ENCODE results near the gene TAS1R2.

DNA sequence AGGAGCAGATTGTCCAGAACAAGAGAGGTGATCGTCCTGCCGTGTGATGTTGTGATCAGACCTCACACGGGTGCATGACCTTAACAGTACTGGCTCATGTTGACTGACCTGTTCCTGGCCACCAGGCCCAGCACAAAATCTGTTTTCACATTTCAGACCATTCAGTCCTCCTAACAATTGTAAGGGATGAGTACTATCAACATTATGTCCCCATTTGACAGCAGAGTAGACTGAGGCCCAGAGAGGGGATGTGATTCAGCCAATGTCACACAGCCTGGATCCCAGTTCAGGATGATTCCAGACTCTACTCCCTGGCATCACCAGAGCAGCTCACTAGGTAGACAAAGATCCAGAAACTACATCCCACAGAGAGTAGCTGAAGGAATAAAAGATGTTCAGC is 7.4 kb upstream of the TAS1R2 start:
- TF ChIP-seq MAX (IDR thresholded peaks at IDR 0.05), result no peak
- TF ChIP-seq, protein P1, sequence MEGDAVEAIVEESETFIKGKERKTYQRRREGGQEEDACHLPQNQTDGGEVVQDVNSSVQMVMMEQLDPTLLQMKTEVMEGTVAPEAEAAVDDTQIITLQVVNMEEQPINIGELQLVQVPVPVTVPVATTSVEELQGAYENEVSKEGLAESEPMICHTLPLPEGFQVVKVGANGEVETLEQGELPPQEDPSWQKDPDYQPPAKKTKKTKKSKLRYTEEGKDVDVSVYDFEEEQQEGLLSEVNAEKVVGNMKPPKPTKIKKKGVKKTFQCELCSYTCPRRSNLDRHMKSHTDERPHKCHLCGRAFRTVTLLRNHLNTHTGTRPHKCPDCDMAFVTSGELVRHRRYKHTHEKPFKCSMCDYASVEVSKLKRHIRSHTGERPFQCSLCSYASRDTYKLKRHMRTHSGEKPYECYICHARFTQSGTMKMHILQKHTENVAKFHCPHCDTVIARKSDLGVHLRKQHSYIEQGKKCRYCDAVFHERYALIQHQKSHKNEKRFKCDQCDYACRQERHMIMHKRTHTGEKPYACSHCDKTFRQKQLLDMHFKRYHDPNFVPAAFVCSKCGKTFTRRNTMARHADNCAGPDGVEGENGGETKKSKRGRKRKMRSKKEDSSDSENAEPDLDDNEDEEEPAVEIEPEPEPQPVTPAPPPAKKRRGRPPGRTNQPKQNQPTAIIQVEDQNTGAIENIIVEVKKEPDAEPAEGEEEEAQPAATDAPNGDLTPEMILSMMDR (IDR thresholded peaks at IDR 0.05), result no peak
- TF ChIP-seq SMC3 (IDR thresholded peaks at IDR 0.05), result no peak
- TF ChIP-seq HES2 (IDR thresholded peaks at IDR 0.05), result no peak
- TF ChIP-seq KDM1A (IDR thresholded peaks at IDR 0.05; ENCODE audit: low read depth), result no peak
- no peak for TF ChIP-seq POLR2AphosphoS2 (conservative IDR thresholded peaks at IDR 0.05; ENCODE audit: low read length)
- TF ChIP-seq ESRRA (IDR thresholded peaks at IDR 0.05; ENCODE audit: borderline replicate concordance, low read length), result no peak
- TF ChIP-seq, protein P2, sequence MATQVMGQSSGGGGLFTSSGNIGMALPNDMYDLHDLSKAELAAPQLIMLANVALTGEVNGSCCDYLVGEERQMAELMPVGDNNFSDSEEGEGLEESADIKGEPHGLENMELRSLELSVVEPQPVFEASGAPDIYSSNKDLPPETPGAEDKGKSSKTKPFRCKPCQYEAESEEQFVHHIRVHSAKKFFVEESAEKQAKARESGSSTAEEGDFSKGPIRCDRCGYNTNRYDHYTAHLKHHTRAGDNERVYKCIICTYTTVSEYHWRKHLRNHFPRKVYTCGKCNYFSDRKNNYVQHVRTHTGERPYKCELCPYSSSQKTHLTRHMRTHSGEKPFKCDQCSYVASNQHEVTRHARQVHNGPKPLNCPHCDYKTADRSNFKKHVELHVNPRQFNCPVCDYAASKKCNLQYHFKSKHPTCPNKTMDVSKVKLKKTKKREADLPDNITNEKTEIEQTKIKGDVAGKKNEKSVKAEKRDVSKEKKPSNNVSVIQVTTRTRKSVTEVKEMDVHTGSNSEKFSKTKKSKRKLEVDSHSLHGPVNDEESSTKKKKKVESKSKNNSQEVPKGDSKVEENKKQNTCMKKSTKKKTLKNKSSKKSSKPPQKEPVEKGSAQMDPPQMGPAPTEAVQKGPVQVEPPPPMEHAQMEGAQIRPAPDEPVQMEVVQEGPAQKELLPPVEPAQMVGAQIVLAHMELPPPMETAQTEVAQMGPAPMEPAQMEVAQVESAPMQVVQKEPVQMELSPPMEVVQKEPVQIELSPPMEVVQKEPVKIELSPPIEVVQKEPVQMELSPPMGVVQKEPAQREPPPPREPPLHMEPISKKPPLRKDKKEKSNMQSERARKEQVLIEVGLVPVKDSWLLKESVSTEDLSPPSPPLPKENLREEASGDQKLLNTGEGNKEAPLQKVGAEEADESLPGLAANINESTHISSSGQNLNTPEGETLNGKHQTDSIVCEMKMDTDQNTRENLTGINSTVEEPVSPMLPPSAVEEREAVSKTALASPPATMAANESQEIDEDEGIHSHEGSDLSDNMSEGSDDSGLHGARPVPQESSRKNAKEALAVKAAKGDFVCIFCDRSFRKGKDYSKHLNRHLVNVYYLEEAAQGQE (IDR thresholded peaks at IDR 0.05), result no peak
- no peak for TF ChIP-seq MAZ (IDR thresholded peaks at IDR 0.05; ENCODE audit: borderline replicate concordance, low read depth, low read length)
- TF ChIP-seq JUN (IDR thresholded peaks at IDR 0.05), result no peak
- TF ChIP-seq CBX8 (IDR thresholded peaks at IDR 0.05), result no peak

Measured in A549 (cell line).